ENCODE measurements around the gene LDLRAD4. TPM values are rescaled to one million over a fixed set of nuclear protein-coding genes. Genes with fewer than 3 reads are reported as not detected.

The LDLRAD4 gene
- total and polyA plus RNA-seq, 8 donors = 2.0 to 47.9 (median 9.0) TPM

- WGBS, 5 donors = 63 to 68% (median 65%) methylated on average over 9 of the region's 9 CpGs
- H3K27me3 ChIP-seq = no peaks in the 10 kb centered on the region
- TF ChIP-seq EP300 (IDR thresholded peaks at IDR 0.05) (no peak), POLR2AphosphoS5 (IDR thresholded peaks at IDR 0.05) (peak in 1 of 3 donors; percentile 3)
- peaks cover 0 to 40% (median 16%) of the 10 kb centered on the region in 4 donors for H3K4me1 ChIP-seq
- H3K27ac ChIP-seq = peak overlapping the region in 1 of 5 donors; percentile 46
- H3K36me3 ChIP-seq = no peaks in the 10 kb centered on the region
- peak in 1 of 2 donors; percentile 32 for DNase-seq
- no peaks in the 10 kb centered on the region for H3K9me3 ChIP-seq
- H3K4me3 ChIP-seq = no peak overlapping the region
- intact Hi-C loops (cut with DNase I; ENCODE audit: low total_unique reads) = no loop called here
Measured at GRCh38 chr18:13563390-13563805, 344.8 kb downstream of the LDLRAD4 start.

- WGBS, 5 donors = 50 to 62% (median 54%) methylated on average over 13 of the region's 13 CpGs
- no peak for TF ChIP-seq EP300 (IDR thresholded peaks at IDR 0.05)
- no peak for TF ChIP-seq POLR2A (IDR thresholded peaks at IDR 0.05)
- no peak for TF ChIP-seq CTCF (IDR thresholded peaks at IDR 0.05)
- TF ChIP-seq POLR2AphosphoS5 (IDR thresholded peaks at IDR 0.05) = no peak
- Histone ChIP-seq H3K27me3 (no peaks in the 10 kb centered on the region), H3K4me3 (no peak overlapping the region), H3K9me3 (no peaks in the 10 kb centered on the region), H3K36me3 (no peaks in the 10 kb centered on the region), H3K27ac (peak overlapping the region in 1 of 5 donors; percentile 82), H3K4me1 (peaks cover 0 to 33% (median 12%) of the 10 kb centered on the region in 4 donors)
- intact Hi-C loops (cut with DNase I; ENCODE audit: low total_unique reads) = no loop called here
- peak in 1 of 2 donors; percentile 42 for DNase-seq
Measured at GRCh38 chr18:13564579-13564978, 346.0 kb downstream of the LDLRAD4 start.

GRCh38 chr18:13565228-13565627, 346.7 kb downstream of the LDLRAD4 start:
- no peaks in the 10 kb centered on the region for H3K9me3 ChIP-seq
- peak overlapping the region in 1 of 5 donors; percentile 82 for H3K27ac ChIP-seq
- intact Hi-C loops (cut with DNase I; ENCODE audit: low total_unique reads) = no loop called here
- peak in 1 of 2 donors; percentile 30 for DNase-seq
- no peaks in the 10 kb centered on the region for H3K27me3 ChIP-seq
- WGBS, 5 donors = 81 to 91% (median 90%) methylated on average over 3 to 17 of the region's 17 CpGs
- H3K4me3 ChIP-seq = no peak overlapping the region
- no peaks in the 10 kb centered on the region for H3K36me3 ChIP-seq
- TF ChIP-seq CTCF (IDR thresholded peaks at IDR 0.05) = no peak
- TF ChIP-seq POLR2AphosphoS5 (IDR thresholded peaks at IDR 0.05) = no peak
- TF ChIP-seq POLR2A (IDR thresholded peaks at IDR 0.05) = no peak
- no peak for TF ChIP-seq EP300 (IDR thresholded peaks at IDR 0.05)
- peaks cover 0 to 33% (median 12%) of the 10 kb centered on the region in 4 donors for H3K4me1 ChIP-seq

GRCh38 chr18:13566941-13567746, 348.6 kb downstream of the LDLRAD4 start:
- Histone ChIP-seq H3K27me3 (no peaks in the 10 kb centered on the region), H3K36me3 (no peaks in the 10 kb centered on the region), H3K27ac (peak overlapping the region; percentile 53 to 82 (median 76)), H3K9me3 (no peaks in the 10 kb centered on the region), H3K4me1 (peaks cover 0 to 33% (median 12%) of the 10 kb centered on the region in 4 donors), H3K4me3 (no peak overlapping the region)
- intact Hi-C loops (cut with DNase I; ENCODE audit: low total_unique reads) = no loop called here
- 56 to 72% (median 61%) methylated on average over 13 to 18 of the region's 18 CpGs for WGBS, 5 donors
- TF ChIP-seq CTCF (IDR thresholded peaks at IDR 0.05) = no peak
- no peak for TF ChIP-seq POLR2A (IDR thresholded peaks at IDR 0.05)
- no peak for TF ChIP-seq POLR2AphosphoS5 (IDR thresholded peaks at IDR 0.05)
- no peak for TF ChIP-seq EP300 (IDR thresholded peaks at IDR 0.05)
- DNase-seq = peak in 1 of 2 donors; percentile 43

All from stomach (tissue), 9 donors.